Bronchial smooth muscle cell (primary cell): ENCODE measurements around the gene SPATA17. TPM values are rescaled to one million over a fixed set of nuclear protein-coding genes. Genes with fewer than 3 reads are reported as not detected.

Experiments used
- total RNA-seq: library from RNA; depleted of rRNA; stranded (reverse); fragments of >200 nt; gene quantifications from 2 replicates; pipeline ENCODE4 v1.2.1, GENCODE V29; 2014

Gene SPATA17, protein sequence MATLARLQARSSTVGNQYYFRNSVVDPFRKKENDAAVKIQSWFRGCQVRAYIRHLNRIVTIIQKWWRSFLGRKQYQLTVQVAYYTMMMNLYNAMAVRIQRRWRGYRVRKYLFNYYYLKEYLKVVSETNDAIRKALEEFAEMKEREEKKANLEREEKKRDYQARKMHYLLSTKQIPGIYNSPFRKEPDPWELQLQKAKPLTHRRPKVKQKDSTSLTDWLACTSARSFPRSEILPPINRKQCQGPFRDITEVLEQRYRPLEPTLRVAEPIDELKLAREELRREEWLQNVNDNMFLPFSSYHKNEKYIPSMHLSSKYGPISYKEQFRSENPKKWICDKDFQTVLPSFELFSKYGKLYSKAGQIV
- 0.63 and 1.4 TPM in 2 replicates for total RNA-seq

DNA sequence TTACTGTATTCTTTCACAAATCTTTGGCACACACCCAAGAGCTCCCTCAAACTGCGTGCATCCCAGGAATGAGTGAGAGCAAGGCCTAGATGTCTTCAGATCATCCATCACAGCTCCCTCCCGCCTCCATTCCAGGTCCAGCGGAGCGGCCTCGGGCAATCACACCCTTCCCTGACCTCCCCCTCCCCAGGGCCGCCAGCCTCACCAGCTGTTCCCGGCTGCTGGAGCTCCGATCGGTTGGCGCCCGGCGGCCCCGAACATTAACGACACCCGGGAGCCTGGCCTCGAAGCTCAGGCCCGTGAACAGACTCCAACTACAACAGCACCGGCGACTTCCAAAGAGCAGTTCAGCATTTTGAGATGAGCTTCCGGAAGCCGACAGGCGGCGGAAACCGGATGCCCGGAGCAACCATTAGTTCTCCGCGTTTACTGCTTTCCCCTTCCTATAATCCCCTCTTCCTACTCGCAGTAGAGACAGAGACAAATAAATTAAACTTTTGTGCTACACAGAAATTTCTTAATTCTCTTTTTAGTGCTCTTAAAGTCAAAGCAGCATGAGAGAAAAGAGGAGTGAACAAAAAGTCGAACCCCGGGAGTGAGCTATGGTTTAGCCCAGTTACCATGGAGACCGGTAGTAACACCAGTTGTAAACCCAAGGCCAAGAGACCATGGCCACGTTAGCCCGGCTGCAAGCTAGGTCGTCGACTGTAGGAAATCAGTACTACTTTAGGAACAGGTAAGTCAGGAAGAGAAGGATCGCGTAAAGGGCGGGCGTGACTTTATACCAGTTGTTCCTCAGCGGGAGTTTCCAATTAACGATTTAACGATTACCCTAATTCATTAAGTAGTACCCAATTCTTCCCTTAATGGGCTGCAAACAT is at the start of gene SPATA17, which contains the start of gene GPATCH2:
Gene SPATA17 (plus strand): TSS at position 634 of the 881 bp plus-strand sequence. CDS start 35 bp downstream, at position 669.
Gene GPATCH2 (minus strand): TSS at position 380 of the 881 bp plus-strand sequence. CDS start 119 bp downstream, at position 261.

Other genes starting within 250 kb of the SPATA17 start
- 11.3 and 15.3 TPM in 2 replicates for gene GPATCH2, start 254 bp upstream of the SPATA17 start, total RNA-seq